Left colon (tissue), 2 donors: Measurements from ENCODE around the gene STX8. TPM values are rescaled to one million over a fixed set of nuclear protein-coding genes. Genes with fewer than 3 reads are reported as not detected.

Experiments
- ATAC-seq: fragments of 200-7000 bp; cut with Tn5 transposase; one replicate; pipeline ENCODE4 v1.9.1; 2020; ENCODE audit warnings: mild to moderate bottlenecking, moderate library complexity
- DNase-seq, 2 donors: peaks; one replicate each; pipeline ENCODE4 v3.0.0-alpha.2; 2020
- intact Hi-C, 2 donors: fragments of 100-400 bp; cut with DNase I in 1 of 2; cut with micrococcal nuclease in 1 of 2; formaldehyde crosslinking; loops; one replicate each; pipeline versions ENCODE4 v1.11.2 to v1.14.0; 2022; cut with DNase I, micrococcal nuclease
- total RNA-seq, 2 donors: library from RNA; stranded (reverse); fragmentation: NEBNext Ultra II Directional; extraction: Animal tissue kit (Norgen Biotek cat#: 25700); gene quantifications; one replicate each; pipeline ENCODE4 v1.2.1, GENCODE V29; 2021
- donor health status: DM: no; HTN: no; CAD: no.
- donor health status: DM: yes; HTN: yes; CAD: no.

The STX8 gene
- total RNA-seq, 2 donors from 2014 or later, result 43.1 to 45.3 TPM

GRCh38 chr17:9331279-9332131 lies 244.1 kb downstream of the STX8 start:
- intact Hi-C loops, result no loop called here
- DNase-seq, result no peak
- no peak for ATAC-seq

GRCh38 chr17:9330611-9331271 lies 244.9 kb downstream of the STX8 start:
- intact Hi-C loops, result no loop called here
- DNase-seq (no peak), ATAC-seq (no peak)

DNA sequence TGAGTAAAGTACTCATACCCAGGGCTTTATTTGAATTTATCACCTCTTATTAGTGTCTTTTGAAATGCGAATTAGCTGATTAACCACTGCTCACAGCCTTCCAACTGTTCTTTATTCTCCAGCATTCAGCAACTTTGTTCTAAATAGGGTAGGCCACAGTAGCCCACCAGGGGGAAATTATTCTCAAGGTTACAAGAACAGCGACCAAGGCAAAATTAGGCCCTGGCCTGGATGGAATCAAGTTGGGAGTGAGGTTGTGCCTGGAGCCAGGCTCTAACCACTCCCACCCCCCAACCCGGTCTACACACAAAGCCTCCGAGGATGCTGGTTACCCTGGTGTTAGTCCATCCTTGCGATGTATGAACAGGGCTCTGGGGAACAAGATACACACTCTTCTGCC lies 245.5 kb downstream of the STX8 start:
- no peak for ATAC-seq
- intact Hi-C loops, result no loop called here
- DNase-seq, result no peak

DNA sequence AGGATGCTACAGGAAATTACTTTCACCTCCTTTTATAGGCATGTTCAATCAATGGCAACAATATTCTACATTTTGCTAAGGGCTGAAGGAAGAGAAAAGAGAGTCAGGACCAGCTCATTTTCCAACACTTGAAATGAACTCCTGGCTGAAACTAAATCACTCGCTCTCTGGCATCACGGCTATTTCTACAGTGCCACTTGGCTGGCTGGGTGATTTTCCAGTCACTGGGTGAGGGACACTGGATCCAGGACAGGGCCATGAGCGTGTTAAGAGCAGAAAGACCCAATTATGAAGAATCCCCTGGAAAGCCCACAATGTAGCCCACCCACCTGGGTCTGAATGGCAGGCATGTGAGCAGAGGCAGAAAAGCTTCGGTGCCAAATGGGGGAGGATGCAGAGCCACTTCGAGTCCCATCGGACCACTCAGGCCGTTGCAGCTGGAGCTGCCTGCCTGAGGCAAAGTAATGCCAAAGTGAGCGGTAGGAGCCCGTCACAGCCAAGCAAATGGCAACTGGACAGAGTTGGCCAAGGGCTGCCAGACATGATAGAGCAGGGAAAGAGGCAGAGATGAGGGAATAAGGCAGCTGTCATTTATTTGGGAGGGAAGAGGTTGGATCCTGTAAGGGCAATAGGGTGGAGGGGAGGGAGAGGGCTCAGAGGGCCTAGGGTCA lies 246.2 kb downstream of the STX8 start:
- DNase-seq (no peak), ATAC-seq (no peak)
- intact Hi-C loops, result no loop called here

DNA sequence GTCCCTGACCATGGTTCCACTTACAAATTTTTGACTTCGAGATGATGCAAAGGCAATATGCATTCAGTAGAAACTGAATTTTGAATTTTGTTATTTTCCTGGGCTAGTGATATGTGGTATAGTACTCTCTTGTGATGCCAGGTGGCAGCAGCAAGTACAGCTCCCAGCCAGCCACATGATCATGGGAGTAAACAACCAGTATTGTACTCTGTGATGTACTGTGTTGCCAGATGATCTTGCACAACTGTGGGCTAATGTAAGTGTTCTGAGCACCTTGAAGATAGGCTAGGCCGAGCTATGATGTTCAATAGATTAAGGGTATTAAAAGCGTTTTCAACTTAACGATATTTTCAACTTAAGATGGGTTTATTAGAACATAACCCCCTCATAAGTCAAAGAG lies 250.8 kb downstream of the STX8 start:
- intact Hi-C loops, result no loop called here
- ATAC-seq (no peak), DNase-seq (no peak)

GRCh38 chr17:9322326-9322725 lies 253.3 kb downstream of the STX8 start:
- DNase-seq (no peak), ATAC-seq (no peak)
- intact Hi-C loops, result no loop called here

DNA sequence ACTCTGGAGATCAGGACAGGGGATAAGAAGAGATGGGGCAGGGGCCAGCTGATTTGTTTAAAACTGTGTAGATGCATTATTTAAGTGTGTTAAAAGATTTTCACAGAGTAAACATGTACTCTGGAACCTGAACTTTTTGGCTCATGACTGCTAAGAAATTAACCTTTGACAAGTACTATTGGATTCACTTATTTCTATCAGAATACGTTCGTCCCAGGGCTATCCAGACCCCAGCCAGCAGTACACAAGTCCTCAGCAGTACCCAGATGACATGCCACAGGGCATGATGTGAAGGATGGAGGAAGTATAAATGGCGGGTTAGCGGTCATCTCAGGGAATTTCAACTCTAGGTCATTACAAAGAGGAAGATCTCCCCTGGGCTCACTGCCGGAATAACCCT lies 253.7 kb downstream of the STX8 start:
- ATAC-seq, result no peak
- intact Hi-C loops, result no loop called here
- DNase-seq, result no peak

- intact Hi-C loops, result no loop called here
- no peak for ATAC-seq
- no peak for DNase-seq
Measured at GRCh38 chr17:9315360-9315759, 260.3 kb downstream of the STX8 start.

DNA sequence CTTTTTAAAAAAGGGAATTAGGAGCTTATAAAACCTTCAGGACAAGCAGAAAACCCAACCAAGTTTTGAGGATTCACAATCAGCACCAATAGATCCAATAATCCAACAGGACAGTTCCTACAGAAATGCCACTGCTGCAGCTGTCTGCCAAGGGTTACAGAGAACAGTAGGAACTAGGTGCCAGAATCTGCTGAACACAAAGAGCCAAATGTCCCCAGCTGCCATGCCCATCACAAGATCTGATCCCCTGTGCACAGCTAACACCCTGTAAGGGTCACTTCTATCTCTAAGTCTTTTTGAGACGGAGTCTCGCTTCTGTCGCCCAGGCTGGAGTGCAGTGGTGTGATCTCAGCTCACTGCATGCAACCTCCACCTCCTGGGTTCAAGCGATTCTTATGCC lies 262.3 kb downstream of the STX8 start:
- ATAC-seq, result no peak
- DNase-seq, result no peak
- intact Hi-C loops, result no loop called here

DNA sequence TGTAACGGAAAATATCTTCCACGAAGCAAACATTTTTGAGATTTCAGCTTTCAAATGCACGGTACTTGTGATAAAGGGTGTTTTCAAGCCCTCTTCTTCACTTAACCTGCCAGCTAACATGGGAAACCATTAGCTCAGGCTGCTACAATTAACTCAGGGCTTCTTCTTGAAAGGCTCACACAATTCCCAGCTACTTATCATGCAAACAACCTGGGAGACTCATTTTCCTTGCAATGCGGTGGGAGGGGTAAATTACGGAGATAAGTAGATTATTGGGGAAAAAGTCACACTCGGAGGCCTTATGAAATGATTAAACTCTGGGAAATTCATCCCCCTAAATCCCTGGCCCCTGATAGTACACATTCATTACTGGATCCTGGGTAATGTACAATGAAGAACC lies 266.4 kb downstream of the STX8 start:
- intact Hi-C loops, result no loop called here
- ATAC-seq (no peak), DNase-seq (no peak)

DNA sequence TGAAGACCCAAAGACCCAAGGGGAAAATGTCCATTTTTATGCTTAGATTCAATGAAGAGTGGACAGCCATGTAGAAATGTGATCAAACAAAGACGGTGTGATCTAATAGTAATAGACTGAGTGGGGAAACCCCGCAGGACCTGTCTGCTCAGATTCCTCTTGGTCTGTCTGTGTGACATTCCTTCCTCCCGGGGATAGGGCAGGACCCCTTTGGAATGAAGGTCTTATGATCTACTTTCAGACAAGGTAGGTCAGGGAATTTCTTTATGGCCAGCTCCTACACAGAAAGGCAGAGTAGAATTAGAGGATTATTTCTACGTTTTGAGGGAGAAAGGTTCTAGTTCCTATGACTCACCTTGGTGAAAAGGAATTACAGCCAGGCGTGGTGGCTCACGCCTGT lies 267.6 kb downstream of the STX8 start:
- no peak for ATAC-seq
- intact Hi-C loops, result no loop called here

DNA sequence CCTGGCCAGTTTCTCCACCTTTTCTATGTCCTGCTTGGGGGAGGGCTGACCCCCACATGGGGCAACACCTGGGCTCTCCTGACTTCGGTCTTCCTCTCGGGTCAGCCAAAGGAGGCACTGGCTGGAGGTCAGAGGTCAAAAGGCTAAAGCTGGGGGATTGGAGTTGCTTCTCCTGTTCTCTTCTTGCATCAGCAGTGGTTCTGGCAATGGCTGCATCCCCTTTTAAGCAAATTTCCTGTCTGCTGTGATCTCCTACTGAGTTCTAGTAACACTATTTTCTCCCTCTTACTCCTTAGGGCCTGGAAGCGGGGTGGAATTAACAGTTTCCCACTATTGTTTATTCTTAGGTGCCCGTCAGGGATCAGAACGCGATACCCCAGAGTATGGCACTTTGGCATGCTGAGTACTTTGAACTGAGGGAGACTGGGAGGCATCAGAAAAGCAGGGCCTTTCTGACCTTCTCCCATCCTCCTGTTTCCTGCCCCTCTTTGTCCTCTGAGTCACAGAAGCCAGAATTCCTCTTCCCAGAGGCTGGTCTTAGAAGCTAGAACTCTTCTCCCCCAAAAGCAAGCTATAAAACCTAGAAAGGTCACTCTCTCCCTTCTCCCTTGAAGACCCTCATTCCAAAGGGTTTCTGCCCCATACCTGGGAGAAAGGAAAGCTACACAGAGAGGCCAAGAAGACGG lies 268.2 kb downstream of the STX8 start:
- ATAC-seq, result no peak
- intact Hi-C loops, result no loop called here
- DNase-seq, result no peak

More for the DNA sequence above, 267.6 kb downstream of the STX8 start:
- no peak for DNase-seq

- ATAC-seq, result no peak
- no peak for DNase-seq
- intact Hi-C loops, result no loop called here
Measured at GRCh38 chr17:9306086-9306485, 269.5 kb downstream of the STX8 start.

DNA sequence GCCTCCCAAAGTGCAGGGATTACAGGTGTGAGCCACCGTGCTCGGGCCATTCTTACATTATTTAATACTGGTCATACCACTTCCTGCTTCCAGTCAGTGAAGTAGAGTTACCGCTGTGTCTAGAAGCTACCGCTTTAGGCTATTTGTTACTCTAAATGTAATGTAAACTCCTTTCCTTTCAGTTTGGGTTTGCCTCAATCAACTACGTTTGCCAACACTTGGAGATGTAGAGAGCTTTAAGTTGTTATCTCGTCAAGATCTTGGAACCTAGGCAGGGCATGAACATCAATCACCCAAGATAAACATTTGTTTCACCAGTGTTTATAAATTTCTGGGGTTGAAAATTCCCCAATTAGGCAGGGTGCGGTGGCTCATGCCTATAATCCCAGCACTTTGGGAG lies 275.9 kb downstream of the STX8 start:
- ATAC-seq (no peak), DNase-seq (no peak)
- intact Hi-C loops, result no loop called here

GRCh38 chr17:9298776-9299295 lies 276.8 kb downstream of the STX8 start:
- intact Hi-C loops, result no loop called here
- DNase-seq (no peak), ATAC-seq (no peak)

- intact Hi-C loops, result no loop called here
- ATAC-seq (peak; percentile 100), DNase-seq (peak; percentile 41 to 47)
Measured at GRCh38 chr17:9298135-9298534, 277.5 kb downstream of the STX8 start.

GRCh38 chr17:9294661-9295210 lies 280.9 kb downstream of the STX8 start:
- DNase-seq (no peak), ATAC-seq (no peak)
- intact Hi-C loops, result loop anchor here in 1 of 2 donors (5.0 kb wide), 2 partner anchors 228 to 297 kb away; no protein-coding TSS in a partner anchor

GRCh38 chr17:9292561-9292941 lies 283.1 kb downstream of the STX8 start:
- DNase-seq, result no peak
- intact Hi-C loops, result loop anchor here in 1 of 2 donors (5.0 kb wide), 2 partner anchors 230 to 295 kb away; no protein-coding TSS in a partner anchor
- peak; percentile 5 for ATAC-seq
